GM18873 (cell line): ENCODE results near the gene CADM2.

Source experiments
- ATAC-seq: cut with Tn5 transposase; IDR thresholded peaks from one replicate; pipeline ENCODE4 v1.9.1; 2021; ENCODE audit warnings: mild to moderate bottlenecking, moderate library complexity, moderate number of reproducible peaks; ENCODE audit not compliant: unreplicated experiment, low FRiP score

The CADM2 gene

DNA sequence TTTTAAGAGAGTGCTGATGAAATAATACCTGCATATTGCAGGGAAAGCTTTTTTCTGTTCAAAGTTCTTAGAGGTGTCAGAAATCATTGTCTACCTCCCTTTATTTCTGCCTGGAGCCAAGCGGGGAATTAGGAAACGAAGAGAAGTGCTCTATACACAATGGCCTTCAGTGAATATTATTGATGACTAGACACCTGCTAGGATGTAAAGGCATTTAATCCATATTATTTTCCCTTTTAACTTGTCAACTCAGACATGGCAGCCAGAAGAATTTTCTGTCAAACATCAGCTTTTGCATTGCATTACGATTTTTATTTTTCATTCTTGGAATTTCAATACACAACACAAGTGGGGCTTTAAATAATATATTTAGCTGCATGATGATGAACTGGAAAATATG lies 24.7 kb downstream of the CADM2 start:
- no peak for ATAC-seq

DNA sequence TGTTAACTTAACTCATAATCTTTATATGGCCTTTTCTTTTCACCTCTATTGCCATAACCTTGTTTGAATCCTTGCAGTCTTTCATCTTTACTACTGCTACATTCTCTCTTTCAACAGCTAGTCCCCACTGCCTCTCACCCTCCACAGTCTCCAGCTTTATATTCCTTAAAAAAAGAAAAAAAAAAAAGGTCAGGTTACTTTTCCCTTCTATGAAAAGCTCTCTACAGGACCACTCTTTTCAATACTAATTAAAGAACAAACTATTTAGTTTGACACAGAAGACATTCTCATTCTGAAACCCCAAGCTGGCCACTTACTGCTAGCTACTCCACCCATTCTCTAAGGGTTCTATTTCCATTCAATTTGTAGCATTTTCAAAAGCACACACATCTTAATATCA lies 25.6 kb downstream of the CADM2 start:
- ATAC-seq = no peak

- ATAC-seq = no peak
Observed at GRCh38 chr3:84985795-84986194, 27.0 kb downstream of the CADM2 start.

GRCh38 chr3:84987706-84988504 lies 29.1 kb downstream of the CADM2 start:
- ATAC-seq = no peak

DNA sequence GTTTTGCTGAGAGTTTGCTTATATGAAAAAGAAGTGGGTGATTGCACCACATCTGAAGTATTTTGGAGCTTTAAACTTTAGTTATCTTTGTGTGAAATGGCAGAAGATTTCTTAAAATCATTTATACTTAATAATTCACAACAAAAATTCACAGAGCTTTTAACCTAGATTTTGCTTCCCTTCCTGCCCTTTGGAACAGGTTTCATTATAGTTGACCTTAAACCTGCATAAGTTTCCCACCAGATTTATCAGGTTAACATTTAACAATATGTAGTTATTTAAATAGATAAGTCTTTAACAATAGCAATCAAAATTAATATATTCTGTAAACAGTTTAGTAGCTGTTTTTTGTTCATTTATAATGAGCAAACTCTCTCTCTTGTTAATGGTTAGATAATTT lies 30.3 kb downstream of the CADM2 start:
- no peak for ATAC-seq

- ATAC-seq = no peak
Observed at GRCh38 chr3:84991422-84991900, 32.7 kb downstream of the CADM2 start.

DNA sequence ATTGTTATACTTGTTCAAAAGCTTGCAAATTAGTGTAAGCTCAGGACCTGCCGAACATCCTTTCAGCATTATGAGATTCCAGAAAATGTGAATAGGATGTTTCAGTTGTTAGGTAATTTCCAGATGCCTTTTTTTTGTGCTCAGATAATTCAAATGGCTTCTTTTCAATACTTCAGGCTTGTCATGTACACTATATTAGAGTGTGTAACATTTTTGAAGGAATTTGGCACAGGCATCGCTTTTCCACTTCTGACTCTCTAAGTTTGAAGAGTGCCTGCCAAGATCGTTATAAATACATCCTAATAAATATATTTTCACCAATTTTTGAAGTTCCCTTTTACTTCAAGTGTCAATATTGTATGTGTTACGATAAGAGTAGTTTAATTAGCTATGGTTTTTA lies 35.2 kb downstream of the CADM2 start:
- no peak for ATAC-seq

DNA sequence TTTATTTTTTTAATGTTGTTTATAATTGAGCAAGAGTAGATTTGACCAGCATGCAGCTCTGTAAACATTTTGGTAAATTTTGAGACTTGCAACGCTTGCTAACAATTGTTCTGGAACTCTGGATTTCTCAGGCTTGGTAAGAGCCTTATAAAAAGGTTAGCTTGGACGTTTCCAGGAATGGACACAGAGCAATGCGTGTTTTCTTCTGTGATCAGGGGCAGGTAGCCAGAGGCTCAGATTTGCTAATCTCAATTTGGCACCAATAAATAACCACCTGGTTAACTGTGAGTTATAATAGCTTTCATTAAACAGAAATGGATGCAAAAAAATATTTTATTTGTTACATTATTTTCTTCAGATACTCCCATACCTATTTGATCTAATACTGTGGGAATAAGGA lies 39.8 kb downstream of the CADM2 start:
- no peak for ATAC-seq

DNA sequence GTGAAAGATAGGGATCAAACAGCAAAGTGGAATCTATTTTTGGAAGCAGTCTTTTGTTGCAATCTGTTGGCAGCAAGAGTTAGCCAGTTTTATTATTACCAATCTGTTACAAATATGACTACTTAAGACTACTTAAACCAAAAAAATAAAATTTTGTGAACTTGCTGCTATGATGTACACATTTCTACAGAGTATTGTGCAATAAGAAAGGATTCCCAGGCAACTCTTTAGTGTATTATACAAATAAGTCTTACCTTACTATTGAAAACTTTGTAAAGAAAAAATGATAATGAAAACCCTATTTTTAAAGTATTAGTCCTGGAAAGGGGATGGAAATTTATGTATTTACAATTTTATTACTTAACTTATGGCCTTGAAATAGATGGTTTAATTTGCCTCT lies 44.7 kb downstream of the CADM2 start:
- no peak for ATAC-seq

DNA sequence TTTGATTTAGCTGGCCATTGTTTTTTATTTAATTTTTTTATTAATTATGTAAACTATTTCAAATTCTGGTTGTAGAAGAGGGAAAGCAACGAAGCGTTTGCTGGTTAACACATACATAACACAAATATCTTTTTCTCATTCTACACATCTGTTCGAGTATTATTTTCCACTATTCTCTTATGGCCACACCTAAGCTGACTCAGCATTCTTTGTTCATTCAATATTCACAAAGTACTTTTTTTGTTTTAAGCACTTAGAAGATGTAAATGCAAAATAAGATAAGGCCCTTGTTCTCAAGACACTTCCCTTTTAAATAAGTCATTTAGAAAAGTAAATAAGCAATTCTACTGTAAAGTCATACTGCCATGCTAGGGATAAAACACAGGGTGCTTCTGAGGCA lies 45.4 kb downstream of the CADM2 start:
- ATAC-seq = no peak

- no peak for ATAC-seq
Observed at GRCh38 chr3:85005946-85006345, 47.2 kb downstream of the CADM2 start.

- ATAC-seq = no peak
Observed at GRCh38 chr3:85007195-85008094, 48.7 kb downstream of the CADM2 start.

- ATAC-seq = no peak
Observed at GRCh38 chr3:85020828-85021227, 62.0 kb downstream of the CADM2 start.

DNA sequence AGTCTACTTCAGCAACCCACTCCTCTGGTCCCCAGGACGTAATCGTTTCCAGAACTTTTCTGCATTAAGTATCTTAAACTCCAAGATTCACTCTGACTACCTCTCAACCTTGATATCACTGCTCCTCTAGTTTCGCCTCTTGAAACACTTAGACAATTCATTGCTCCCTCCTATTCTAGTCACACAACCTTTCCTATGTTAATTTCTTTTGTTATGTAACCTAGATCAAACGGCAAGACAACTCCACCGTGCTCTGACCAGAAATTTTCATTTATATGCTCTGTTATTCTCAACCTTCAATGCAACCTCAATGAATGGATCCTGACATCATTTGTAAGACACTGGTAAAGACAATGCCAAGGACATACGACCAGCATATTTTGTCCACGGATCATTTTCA lies 71.3 kb downstream of the CADM2 start:
- no peak for ATAC-seq

DNA sequence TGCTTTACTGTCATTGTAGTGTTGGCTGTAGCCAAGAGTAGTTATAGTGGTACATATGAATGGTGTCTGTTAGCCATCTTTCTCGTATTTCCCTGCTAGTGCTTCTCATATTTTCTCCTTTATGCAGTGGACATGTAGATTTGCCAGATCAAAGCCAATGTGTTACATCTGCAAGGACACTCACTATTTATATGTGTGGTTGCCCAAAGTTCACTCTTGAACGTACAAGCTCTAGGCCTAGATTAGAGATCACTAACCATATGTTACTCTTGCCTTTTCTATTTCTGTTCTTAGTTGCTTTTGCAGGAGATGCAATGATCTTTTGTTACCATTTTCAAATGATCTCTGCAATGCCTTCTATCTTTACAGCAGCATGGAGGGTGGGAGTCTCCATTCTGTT lies 78.4 kb downstream of the CADM2 start:
- no peak for ATAC-seq

DNA sequence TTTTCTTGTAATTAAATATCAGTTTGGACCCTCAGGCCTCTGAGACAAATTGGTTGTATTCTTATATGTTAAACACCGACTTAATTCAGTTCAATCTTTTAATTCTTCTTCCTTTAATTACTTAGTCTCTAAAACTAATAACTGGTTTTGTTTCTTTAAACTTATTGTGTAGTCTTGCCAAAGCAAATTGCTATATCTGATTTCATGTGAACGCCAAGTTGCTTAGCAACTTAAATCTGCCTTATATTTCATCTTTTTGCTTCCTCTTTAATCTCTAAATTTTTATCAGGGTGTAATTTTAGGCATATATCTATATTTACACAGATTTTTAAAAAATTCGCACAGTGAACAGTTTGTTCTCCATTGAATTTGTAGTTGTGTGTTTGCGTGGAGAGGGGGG lies 82.2 kb downstream of the CADM2 start:
- no peak for ATAC-seq

GRCh38 chr3:85041562-85042055 lies 82.8 kb downstream of the CADM2 start:
- ATAC-seq = no peak

- no peak for ATAC-seq
Observed at GRCh38 chr3:85050821-85051220, 92.0 kb downstream of the CADM2 start.

DNA sequence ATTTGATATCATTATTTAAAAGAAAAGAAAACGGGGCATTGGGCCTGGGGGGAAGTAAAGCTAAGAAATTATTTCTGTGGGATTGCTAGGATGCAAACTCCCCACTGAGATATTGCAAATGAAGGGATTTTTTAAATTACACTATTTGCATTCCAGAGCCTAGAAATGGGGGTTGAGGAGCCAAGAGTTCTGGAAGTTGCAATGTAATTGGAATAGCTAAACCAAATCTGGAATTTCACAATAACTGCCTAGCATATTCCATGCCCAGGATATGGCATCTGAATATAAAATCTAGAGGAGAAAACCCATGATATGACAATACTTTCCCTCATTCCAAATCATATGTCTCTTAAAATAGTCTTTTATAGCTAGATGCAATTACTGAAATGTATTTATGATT lies 93.0 kb downstream of the CADM2 start:
- no peak for ATAC-seq

DNA sequence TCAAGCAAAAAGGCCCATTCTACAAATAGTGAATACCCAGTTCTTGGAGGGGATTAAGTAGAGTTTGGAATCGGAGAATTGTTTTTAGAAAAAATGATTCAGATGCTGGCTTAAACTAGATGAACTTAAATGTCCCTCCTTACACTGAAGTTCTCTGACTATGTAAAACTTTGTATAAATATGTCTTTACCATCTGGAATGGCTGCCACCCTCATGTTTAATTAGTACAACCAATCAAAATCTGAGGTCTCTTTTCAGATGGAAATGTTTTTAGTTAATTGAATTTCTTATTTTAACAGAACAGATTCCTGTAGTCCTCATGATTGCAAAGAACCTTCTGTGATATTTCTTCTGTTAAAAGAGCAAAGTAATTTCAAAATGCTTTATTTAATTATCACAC lies 94.8 kb downstream of the CADM2 start:
- no peak for ATAC-seq

- ATAC-seq = no peak
Observed at GRCh38 chr3:85054579-85054978, 95.8 kb downstream of the CADM2 start.
